SU-DHL-6 (cell line): ENCODE data around the gene PNP.

Experiments used
- H2AFZ ChIP-seq: fragments of 200-600 bp; sonication (generic); 2 replicates; pipeline ENCODE4 v1.6.1; 2014; ENCODE audit warnings: low read depth, mild to moderate bottlenecking, moderate library complexity, mixed read lengths, antibody characterized with exemption, low read length; ENCODE audit not compliant: severe bottlenecking
- H3F3A ChIP-seq: fragments of 200-600 bp; shearing (Covaris generic); 2 replicates; pipeline ENCODE4 v1.6.0; 2016; ENCODE audit warnings: antibody characterized with exemption, mild to moderate bottlenecking; ENCODE audit not compliant: insufficient read depth
- H3K27ac ChIP-seq: fragments of 200-600 bp; sonication (generic); 2 replicates; pipeline ENCODE4 v1.5.1; 2016; ENCODE audit warnings: low read depth, mild to moderate bottlenecking, low read length, moderate library complexity, mixed read lengths
- H3K27me3 ChIP-seq: fragments of 200-600 bp; sonication (generic), shearing (Covaris generic); 2 replicates; pipeline ENCODE4 v1.6.0; 2014; ENCODE audit warnings: mild to moderate bottlenecking, low read length
- H3K36me3 ChIP-seq: fragments of 200-600 bp; sonication (generic); 2 replicates; pipeline ENCODE4 v1.6.1; 2014; ENCODE audit warnings: mild to moderate bottlenecking, low read length, mixed read lengths
- H3K4me2 ChIP-seq: fragments of 300-600, 200-600 bp; shearing (Covaris generic), sonication (generic); 2 replicates; pipeline ENCODE4 v1.6.0; 2014; ENCODE audit warnings: low read length, low read depth, mild to moderate bottlenecking; ENCODE audit not compliant: poor library complexity, severe bottlenecking
- H3K4me3 ChIP-seq: fragments of 200-600 bp; sonication (generic); 2 replicates; pipeline ENCODE4 v1.5.1; 2014; ENCODE audit warnings: antibody characterized with exemption, low read length, mild to moderate bottlenecking, mixed read lengths; ENCODE audit not compliant: insufficient read depth, poor library complexity, severe bottlenecking
- H3K79me2 ChIP-seq: fragments of 200-600 bp; sonication (generic); 2 replicates; pipeline ENCODE4 v1.6.1; 2014; ENCODE audit warnings: mild to moderate bottlenecking, low read length, moderate library complexity; ENCODE audit not compliant: insufficient read depth
- H3K9ac ChIP-seq: fragments of 200-600 bp; sonication (generic); 2 replicates; pipeline ENCODE4 v1.7.0; 2014; ENCODE audit warnings: mild to moderate bottlenecking, low read length
- H3K9me2 ChIP-seq: fragments of 200-600 bp; sonication (generic); replicated peaks from 2 replicates; pipeline ENCODE4 v1.6.1; 2014; ENCODE audit warnings: low read length; ENCODE audit not compliant: insufficient read depth
- H3K9me3 ChIP-seq: fragments of 200-600 bp; sonication (generic); 2 replicates; pipeline ENCODE4 v1.6.1; 2014; ENCODE audit warnings: low read length, mixed read lengths; ENCODE audit not compliant: insufficient read depth
- H4K20me1 ChIP-seq: fragments of 200-600 bp; sonication (generic); 2 replicates; pipeline ENCODE4 v1.6.1; 2014; ENCODE audit warnings: low read depth, mild to moderate bottlenecking, antibody characterized with exemption, low read length, moderate library complexity, mixed read lengths
- EZH2phosphoT487 ChIP-seq: fragments of 200-600 bp; sonication (generic), shearing (Covaris generic); conservative IDR thresholded peaks from 2 replicates; pipeline ENCODE4 v1.6.1; 2018; ENCODE audit warnings: mild to moderate bottlenecking, antibody characterized with exemption, low read length, moderate library complexity, mixed read lengths
- TF ChIP-seq, protein P1 (sequence below): fragments of 200-600 bp; sonication (generic); IDR thresholded peaks from one replicate; pipeline ENCODE4 v1.5.1; 2017; ENCODE audit warnings: antibody characterized with exemption, mild to moderate bottlenecking, low read length, moderate library complexity; ENCODE audit not compliant: insufficient read depth, poor library complexity, severe bottlenecking

PNP gene

DNA sequence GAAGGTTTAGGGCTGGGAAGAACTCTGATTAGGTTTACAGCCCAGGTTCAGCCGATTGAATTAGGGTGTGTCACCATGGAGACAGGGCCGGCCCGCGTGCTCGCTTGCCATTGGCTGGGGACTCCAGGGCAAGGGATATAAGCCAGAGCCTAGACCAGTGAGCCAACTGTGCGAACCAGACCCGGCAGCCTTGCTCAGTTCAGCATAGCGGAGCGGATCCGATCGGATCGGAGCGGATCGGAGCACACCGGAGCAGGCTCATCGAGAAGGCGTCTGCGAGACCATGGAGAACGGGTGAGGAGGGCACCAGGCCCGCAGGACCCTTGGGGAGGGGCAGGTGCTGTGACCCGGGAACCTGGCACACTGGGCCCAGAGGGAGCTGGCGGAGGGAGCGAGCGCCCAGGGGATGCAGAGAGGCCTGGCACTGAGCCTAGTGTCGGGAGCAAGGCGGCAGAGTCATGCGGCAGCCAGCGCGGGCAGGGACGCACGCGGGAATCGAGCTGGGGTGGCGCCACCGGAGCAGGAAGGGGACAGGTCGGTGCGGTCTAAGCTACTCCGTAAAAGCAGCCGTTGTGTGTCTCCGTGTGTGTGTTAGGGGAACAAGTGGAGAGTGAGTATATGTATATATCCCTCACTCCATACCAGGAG lies at the start of gene PNP:
TSS of gene PNP (plus strand) at position 165 of the 648 bp plus-strand sequence. CDS start at position 284, 119 bp downstream.
- Histone ChIP-seq H3K4me2 (peak within 1 kb of the TSS; percentile 98), H3K27ac (peak within 1 kb of the TSS; percentile 54)

GRCh38 chr14:20419419-20419818 lies 49.8 kb upstream of the PNP start:
- no peak overlapping the region for H2AFZ ChIP-seq
- H3K79me2 ChIP-seq = no peaks in the 10 kb centered on the region
- no peaks in the 10 kb centered on the region for H3K27me3 ChIP-seq
- H4K20me1 ChIP-seq = no peaks in the 10 kb centered on the region
- H3K9me3 ChIP-seq = no peaks in the 10 kb centered on the region
- H3K9ac ChIP-seq = no peak overlapping the region
- no peaks in the 10 kb centered on the region for H3K36me3 ChIP-seq
- no peaks in the 10 kb centered on the region for H3K9me2 ChIP-seq
- H3K27ac ChIP-seq = no peak overlapping the region
- TF ChIP-seq, protein P1, sequence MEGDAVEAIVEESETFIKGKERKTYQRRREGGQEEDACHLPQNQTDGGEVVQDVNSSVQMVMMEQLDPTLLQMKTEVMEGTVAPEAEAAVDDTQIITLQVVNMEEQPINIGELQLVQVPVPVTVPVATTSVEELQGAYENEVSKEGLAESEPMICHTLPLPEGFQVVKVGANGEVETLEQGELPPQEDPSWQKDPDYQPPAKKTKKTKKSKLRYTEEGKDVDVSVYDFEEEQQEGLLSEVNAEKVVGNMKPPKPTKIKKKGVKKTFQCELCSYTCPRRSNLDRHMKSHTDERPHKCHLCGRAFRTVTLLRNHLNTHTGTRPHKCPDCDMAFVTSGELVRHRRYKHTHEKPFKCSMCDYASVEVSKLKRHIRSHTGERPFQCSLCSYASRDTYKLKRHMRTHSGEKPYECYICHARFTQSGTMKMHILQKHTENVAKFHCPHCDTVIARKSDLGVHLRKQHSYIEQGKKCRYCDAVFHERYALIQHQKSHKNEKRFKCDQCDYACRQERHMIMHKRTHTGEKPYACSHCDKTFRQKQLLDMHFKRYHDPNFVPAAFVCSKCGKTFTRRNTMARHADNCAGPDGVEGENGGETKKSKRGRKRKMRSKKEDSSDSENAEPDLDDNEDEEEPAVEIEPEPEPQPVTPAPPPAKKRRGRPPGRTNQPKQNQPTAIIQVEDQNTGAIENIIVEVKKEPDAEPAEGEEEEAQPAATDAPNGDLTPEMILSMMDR = no peak
- H3K4me2 ChIP-seq = no peak overlapping the region
- H3K4me3 ChIP-seq = no peak overlapping the region
- H3F3A ChIP-seq = 0 out of 2 replicates have a peak, but pooled peaks cover 3% of the 10 kb centered on the region

More for the DNA sequence above, at the start of gene PNP:
- H3K36me3 ChIP-seq = peaks cover 12% of the 10 kb centered on the region; the same call in 1 of the 2 replicates
- H3K79me2 ChIP-seq = peaks cover 40% of the 10 kb centered on the region
- H2AFZ ChIP-seq = peak within 1 kb of the TSS; percentile 73
- H3F3A ChIP-seq = no peaks in the 10 kb centered on the region; the same call in 1 of the 2 replicates
- peak within 1 kb of the TSS; percentile 56 for H3K4me3 ChIP-seq
- H4K20me1 ChIP-seq = no peaks in the 10 kb centered on the region; the same call in 1 of the 2 replicates
- H3K27me3 ChIP-seq = no peaks in the 10 kb centered on the region
- H3K9me3 ChIP-seq = no peaks in the 10 kb centered on the region
- no peak for TF ChIP-seq EZH2phosphoT487
- TF ChIP-seq, protein P1 = no peak
- no peaks in the 10 kb centered on the region for H3K9me2 ChIP-seq
- peak within 1 kb of the TSS; percentile 89 for H3K9ac ChIP-seq

DNA sequence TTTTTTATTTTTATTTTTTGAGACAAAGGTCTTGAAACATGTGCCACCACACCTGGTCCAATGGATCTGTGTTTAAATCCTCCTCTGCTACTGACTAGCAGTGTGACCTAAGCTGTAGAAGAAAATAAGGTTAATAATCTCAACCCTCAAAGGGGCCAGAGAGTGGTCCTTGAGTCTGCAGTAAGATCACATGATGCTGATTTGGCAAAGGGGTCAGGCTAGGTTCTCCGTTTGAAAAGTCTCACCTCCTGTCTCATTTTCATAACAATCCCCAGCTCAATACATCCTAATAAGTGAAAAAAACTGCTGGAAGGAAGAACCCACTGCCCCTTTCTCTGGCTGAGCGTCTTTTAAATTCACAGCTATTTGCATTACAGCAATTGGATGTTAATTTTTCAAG lies 47.9 kb upstream of the PNP start:
- Histone ChIP-seq H3K27me3 (no peaks in the 10 kb centered on the region), H3K9ac (no peak overlapping the region), H4K20me1 (no peaks in the 10 kb centered on the region), H3K79me2 (no peaks in the 10 kb centered on the region), H3F3A (no peaks in the 10 kb centered on the region), H3K27ac (no peak overlapping the region), H2AFZ (no peak overlapping the region), H3K9me2 (no peaks in the 10 kb centered on the region), H3K36me3 (no peaks in the 10 kb centered on the region), H3K9me3 (no peaks in the 10 kb centered on the region), H3K4me3 (no peak overlapping the region), H3K4me2 (no peak overlapping the region)
- TF ChIP-seq EZH2phosphoT487 = no peak
- TF ChIP-seq, protein P1 = no peak
